HG02678 (cell line): ENCODE results near the gene TANC2.

Source experiments
- ATAC-seq: cut with Tn5 transposase; IDR thresholded peaks from one replicate; pipeline ENCODE4 v1.9.1; 2021; ENCODE audit warnings: mild to moderate bottlenecking, moderate library complexity; ENCODE audit not compliant: unreplicated experiment

The TANC2 gene

DNA sequence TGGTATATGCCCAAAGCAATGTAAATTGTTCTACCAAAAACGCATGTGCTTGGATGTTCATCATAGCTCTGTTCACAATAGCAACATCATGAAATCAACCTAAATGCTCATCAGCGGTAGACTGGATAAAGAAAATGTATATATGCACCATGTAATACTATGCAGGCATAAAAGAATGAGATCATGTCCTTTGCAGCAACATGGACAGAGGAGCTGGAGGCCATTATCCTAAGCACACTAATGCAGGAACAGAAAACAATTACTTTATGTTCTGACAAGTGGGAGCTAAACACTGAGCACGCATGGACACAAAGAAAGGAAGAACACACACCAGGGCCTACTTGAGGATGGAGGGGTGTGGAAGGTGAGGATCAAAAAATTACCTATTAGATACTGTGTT lies 33.7 kb downstream of the TANC2 start:
- no peak for ATAC-seq

DNA sequence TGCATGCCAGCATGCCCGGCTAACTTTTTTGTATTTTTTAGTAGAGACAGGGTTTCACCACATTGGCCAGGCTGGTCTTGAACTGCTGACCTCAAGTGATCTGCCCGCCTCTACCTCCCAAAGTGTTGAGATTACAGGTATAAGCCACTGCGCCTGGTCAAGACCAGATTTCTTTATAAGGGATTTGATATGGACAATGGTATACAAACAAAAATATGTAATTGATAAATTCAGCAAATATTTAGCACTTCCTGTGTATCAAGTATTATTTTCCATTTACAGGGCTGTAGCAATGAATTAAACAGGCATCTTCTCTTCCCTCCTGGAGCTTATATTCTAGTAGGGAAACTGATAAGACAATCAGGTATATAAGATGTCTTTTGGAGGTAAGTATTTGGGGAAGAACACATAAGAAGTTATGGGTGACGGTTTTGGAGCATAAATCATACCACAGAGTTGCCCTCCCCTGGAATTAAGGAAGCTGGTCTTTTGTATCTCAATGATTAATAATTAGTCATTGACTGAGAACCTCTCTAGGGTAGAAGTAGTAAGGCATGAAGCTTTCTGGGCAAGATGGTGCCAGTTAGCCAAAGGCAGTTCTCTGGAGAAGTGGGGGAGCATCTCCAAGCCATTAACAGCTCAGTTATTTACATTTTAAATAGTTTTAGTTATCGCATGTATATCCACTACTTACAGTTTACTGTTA lies 35.8 kb downstream of the TANC2 start:
- ATAC-seq: no peak

DNA sequence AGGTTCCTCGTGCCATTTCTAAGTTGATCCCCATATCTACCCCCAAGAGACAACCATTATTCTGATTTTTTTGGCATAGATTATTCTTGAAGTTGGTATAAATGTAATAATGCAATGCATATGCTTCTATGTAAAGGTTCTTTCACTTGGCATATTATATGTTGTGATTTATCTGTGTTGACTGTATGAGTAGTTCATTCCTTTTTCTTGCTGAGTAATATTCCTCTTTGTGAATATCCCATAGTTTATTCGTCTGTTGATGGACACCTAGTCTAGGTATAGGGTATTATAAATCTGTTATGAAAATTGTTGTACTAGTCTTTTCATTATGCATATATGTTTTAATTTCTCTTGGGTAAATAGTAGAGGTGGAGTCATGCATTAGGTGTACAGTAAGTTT lies 36.6 kb downstream of the TANC2 start:
- ATAC-seq: no peak

- no peak for ATAC-seq
Observed at GRCh38 chr17:63015824-63016223, 49.8 kb downstream of the TANC2 start.
